ENCODE results near the gene TAF11L6.

DNA sequence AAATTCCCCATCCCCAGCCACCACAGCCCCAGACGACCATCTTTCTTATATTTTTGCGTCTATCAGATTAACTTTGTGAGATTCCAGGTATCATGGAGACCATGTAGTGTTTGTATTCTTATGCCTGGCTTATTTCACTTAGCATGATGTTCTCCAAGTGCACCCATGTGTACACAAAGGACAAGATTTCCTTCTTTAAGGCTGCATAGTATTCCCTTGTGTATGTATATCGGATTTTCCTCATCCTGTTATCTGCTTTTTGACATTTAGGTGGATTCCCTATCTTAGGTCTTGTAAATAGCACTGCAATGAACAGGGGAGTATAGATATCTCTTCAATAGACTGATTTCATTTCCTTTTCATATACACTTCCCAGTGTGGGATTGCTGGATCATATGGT, 35.7 kb upstream of the TAF11L6 start:
- TF ChIP-seq, protein P1, sequence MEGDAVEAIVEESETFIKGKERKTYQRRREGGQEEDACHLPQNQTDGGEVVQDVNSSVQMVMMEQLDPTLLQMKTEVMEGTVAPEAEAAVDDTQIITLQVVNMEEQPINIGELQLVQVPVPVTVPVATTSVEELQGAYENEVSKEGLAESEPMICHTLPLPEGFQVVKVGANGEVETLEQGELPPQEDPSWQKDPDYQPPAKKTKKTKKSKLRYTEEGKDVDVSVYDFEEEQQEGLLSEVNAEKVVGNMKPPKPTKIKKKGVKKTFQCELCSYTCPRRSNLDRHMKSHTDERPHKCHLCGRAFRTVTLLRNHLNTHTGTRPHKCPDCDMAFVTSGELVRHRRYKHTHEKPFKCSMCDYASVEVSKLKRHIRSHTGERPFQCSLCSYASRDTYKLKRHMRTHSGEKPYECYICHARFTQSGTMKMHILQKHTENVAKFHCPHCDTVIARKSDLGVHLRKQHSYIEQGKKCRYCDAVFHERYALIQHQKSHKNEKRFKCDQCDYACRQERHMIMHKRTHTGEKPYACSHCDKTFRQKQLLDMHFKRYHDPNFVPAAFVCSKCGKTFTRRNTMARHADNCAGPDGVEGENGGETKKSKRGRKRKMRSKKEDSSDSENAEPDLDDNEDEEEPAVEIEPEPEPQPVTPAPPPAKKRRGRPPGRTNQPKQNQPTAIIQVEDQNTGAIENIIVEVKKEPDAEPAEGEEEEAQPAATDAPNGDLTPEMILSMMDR (IDR thresholded peaks at IDR 0.05), result no peak
- no peak for TF ChIP-seq POLR2A (IDR thresholded peaks at IDR 0.05)
